ENCODE data around the gene EEF1A2.
"Not testable (repeated sequence)": the region's sequence is repeated elsewhere in the genome, so short reads cannot be mapped to it uniquely, and the experiment has no call there.

The EEF1A2 gene

GRCh38 chr20:63484236-63484635 is 14.6 kb downstream of the EEF1A2 start:
- no peak for DNase-seq

- DNase-seq = no peak
These were observed 15.0 kb downstream of the EEF1A2 start for GRCh38 chr20:63483834-63484233.

GRCh38 chr20:63482021-63482587 is 16.8 kb downstream of the EEF1A2 start:
- no peak for DNase-seq

DNA sequence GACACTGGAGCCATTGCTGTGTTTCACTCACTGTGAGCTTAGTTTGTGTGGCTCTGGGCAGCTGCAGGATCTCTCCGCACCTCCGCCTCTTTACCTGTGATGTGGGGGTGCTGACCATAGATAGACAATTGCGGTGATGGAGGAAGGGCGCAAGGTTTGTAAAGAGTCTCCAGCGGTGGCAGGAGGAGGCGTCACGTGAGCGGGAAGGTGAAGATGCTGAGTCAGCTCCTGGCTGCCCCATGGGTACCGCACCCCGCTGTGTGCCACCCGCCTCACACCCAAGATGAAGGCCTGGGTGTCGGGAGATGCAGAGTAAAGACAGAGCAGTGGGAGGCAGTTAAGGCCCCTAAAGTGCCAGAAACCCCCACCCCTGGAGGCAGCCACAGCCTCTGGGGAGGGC is 17.4 kb downstream of the EEF1A2 start:
- DNase-seq = no peak

DNA sequence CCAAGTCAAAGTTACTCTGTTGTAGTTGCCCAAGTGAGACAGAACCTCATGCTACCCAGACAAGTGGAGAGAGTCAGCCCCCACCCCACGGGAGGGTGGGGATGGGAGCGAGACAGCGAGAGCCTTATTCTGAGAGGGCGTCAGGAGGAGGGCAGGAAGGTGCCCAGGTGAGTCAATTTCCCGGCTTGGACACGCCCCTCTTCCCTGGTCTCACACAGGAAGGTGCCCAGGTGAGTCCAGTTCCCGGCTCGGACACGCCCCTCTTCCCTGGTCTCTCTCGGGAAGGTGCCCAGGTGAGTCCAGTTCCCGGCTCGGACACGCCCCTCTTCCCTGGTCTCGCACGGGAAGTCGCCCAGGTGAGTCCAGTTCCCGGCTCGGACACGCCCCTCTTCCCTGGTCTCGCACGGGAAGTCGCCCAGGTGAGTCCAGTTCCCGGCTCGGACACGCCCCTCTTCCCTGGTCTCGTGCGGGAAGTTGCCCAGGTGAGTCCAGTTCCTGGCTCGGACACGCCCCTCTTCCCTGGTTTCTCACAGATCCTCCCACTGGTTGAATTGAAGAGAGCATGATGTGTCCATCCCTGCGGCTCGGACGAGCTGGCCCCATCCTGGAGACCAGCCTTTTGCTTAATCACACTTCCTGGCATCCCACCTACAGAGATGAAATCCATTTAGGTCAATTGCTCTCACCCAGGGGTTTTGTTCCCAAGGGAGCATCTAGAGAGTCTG is 19.0 kb downstream of the EEF1A2 start:
- not testable (repeated sequence) for DNase-seq

DNA sequence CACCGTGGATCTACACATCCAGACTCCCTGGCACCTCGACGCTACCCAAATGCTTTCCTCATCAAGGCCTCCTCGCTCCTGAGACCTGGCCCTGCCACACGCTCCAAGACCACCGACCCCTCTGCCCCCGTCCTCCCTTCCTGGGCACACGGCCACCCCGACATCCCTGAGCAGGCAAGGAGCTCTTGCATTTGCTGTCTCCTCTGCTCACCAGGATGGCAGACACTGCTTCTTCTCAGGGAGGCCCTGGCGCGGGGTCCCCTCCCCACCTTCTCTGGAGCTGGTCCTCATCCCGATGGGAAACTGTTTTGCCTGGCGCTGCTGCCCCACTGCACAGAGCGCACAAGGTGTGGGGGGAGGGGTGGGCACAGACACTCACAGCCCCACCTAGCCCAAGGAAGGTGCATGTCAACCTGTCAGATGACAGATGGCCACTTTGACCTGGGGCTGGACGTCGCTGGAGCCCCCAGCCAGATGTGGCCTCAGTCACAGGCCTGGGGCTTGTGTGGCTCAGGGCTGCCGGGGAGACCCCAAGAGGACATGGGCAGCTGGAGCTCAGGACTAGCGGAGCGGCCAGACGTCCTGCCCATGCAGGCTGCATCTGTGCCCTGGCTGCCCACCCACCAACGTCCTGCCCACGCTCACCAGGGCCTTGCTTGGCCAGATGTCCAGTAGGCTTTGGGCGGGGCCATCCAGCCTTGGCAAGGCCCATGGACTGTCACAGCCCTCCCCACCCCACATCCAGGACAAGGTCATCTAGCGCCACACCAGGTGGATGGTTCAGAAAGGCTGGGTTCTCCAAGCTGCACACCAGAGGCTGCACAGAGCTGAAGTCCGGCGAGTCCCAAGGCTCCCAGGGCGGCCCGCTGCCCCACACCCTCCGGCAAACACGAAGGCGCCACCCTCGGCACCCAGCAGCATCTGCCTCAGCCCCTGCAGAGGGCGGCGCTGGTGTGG is 20.3 kb downstream of the EEF1A2 start:
- no peak for DNase-seq

- no peak for DNase-seq
These were observed 20.9 kb downstream of the EEF1A2 start for GRCh38 chr20:63477944-63478343.

GRCh38 chr20:63477061-63477616 is 21.7 kb downstream of the EEF1A2 start:
- no peak for DNase-seq

DNA sequence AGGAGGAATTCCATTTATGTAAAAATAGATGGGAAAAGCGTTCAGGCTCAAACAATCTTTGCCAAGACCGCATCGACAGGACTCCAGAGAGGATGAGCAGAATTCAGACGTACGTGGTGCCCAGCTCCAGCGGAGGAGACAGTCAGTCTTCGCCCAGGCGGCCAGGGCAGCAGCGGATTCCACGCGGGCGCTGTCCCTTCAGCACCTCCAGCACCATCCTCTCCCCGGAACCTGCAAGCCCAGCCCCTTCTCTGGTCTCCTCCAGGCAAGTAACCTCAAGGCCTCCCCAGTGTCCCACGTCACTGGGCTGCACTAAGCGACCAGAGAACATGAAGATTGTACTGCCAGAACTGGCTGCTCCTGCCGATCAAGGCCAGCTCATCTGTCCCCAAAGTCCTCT is 23.7 kb downstream of the EEF1A2 start:
- DNase-seq = no peak

DNA sequence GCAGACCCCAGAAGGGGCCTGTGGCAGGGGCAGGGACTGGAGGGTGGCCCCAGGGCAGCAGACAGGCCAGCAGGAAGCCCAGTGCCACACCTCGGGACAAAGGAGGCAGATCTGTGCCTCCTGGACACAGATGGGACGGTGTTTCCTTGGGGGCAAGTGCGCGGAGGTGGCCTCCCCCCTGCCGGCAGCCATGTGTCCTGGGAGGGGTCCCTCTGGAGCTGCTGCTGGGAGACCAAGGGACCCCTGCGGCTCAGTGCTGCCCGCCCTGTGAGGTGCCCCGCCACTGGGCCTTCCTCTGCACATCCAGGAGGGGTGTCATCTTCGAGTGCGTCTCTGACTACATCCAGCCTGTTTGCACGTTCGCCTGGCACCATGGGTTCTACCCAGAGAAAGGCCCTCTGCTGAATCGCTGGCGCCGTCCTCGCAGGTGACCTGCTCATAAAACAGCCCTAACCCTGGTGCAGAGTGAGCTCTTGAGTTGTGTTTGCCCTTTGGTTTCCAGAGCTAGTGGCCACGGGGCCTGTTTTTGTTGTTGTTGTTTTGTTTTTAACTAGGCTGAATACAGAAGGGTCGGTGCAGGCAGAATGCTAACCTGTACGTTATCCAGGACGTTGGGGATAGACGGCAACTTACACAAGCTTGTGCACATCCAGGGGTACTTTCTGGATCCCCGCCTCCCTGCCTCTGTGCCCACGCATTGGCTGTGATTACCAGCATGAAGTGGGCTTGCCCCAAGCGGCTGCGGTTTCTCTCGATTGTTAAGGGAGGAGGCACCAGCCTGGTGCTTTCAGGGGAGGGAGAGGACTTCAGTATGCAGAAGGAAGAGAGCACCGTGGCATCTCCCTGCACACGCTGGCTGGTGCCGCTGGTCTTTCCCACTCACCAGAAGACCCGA is 25.1 kb downstream of the EEF1A2 start:
- DNase-seq = no peak

- no peak for DNase-seq
These were observed 26.0 kb downstream of the EEF1A2 start for GRCh38 chr20:63472862-63473390.

- no peak for DNase-seq
These were observed 26.7 kb downstream of the EEF1A2 start, which contains the start of gene KCNQ2 for GRCh38 chr20:63471981-63472831. Gene KCNQ2, minus strand, starts transcription at chr20:63472655. Its CDS starts 192 bp downstream, at chr20:63472463.

GRCh38 chr20:63471717-63471980 is 27.2 kb downstream of the EEF1A2 start:
- no peak for DNase-seq

DNA sequence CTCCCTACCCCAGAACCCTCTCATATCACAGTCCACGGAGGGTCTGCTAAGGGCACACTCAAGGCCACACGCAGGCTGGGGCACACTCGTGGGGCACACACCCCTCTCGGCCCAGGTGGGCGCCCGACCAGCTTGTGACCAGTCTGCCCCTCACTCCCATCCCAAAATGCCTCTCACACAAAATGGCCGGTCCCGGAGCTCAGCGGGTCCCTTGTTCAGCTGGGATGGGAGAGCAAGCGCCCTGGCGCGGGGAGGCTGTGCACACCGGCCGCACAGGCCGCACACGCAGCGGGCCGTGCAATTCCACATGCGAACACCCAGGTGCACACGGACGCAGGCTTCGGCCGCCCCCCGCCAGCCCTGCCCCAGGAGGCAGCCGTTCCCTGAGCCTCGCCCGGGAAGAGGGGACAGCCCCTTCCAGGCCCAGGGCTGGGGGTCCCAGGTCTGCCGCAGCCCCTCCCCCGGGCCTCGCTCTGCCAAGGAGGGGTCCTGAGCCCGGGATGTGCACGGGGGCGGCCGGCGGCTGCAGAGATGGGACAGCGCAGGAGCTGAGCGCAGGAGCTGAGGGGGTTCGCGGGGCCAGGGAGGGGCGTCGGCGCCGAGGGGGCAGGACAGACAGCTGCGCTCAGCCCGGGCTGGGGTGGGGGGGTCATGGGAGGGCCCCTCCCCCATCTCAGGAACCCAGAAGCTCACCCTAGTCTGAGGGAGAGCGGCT is 27.7 kb downstream of the EEF1A2 start:
- DNase-seq = no peak

DNA sequence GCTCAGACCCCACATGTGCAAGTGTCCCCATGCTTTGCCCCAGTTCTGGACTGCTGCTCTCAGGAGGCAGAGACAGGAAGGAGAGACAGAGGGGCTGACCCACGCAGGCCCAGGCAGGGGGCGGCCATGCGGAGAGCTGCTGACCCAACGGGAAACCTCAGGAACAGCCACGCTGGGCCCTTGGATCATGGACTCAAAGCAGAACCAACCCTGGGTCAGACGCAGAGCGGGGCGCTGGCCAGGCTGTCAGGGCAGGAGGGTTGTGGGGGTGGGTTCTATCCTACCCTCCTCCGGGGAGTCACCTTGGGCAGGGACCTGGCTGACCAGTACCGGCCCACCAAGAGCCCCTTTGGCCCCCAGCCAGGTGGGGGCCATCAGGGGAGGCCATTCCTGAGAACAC is 28.5 kb downstream of the EEF1A2 start:
- no peak for DNase-seq

- no peak for DNase-seq
These were observed 29.2 kb downstream of the EEF1A2 start for GRCh38 chr20:63469713-63470101.

DNA sequence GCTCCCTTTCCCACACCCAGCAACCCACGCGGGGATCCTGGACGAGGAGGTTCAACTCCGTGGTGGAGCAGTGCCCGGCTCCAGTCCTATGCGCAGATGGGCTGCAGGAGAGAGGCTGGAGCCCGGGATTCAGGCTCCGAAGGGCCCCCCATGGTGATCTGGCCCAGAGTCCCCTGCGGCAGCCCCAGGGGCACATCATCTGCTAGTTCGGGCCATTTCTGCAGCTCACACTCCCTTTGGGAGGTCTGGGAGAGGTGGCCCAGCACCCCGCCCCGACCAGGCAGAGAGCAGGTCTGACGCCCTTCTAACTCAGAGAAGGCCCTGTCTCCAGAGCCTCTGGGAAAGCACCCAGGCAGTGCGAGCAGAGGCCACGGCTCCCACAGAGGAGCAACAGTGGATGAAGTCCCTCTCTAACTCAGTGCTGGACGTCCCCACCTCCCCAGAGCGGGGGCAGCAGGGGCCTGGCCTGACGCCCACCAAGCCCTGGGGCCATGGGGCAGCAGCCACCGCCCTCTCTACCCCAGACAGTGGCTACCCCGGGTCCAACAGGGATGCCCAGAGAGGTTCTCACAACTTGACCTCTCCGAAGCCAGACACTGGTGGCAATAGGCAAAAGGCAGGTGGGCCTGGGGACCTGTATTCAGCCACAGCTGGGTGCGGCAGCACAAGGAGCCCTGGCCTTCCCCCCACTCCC is 29.7 kb downstream of the EEF1A2 start:
- DNase-seq = no peak

DNA sequence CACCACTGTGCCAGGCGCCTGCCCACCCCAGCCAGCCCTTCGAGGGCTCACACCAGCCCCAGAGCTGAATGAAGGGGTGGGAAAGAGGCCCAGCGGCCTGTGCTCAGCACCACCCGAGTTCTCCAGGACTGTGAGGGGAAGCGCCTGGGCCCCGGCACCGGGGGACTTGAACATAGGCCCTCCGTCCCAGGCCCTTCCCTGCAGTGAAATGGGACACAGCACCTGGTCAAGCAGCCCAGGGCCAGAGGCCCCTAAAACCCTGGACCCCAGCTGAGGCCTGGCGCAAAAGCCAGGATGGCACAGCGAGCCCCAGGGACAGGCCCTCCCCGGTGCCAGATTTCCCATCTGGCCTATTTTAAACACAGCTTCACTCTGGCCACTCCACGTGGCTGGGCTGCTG is 30.5 kb downstream of the EEF1A2 start:
- no peak for DNase-seq

GRCh38 chr20:63467294-63468083 is 31.4 kb downstream of the EEF1A2 start:
- DNase-seq = no peak
